ENCODE data around the gene GIPC2.

The GIPC2 gene

GRCh38 chr1:78153092-78153736 lies 107.4 kb downstream of the GIPC2 start:
- DNase-seq, result no peak

DNA sequence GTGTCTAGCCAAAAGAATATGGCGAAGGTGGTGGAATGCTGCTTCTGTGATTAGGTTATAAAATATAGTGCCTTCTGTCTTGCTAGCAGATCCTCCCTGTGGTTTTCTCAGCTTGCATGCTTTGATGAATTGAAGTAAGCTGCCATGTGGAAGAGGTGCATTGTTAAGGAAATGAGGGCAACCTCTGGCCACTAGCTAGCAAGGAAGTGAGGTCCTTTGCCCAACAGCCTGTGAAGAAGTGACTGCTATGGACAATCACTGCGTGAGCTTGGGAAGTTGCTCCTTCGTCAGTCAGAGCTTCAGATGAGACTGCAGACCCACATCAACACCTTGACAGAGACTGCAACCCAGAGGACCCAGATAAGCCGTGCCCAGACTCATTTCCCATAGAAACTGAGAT lies 109.4 kb downstream of the GIPC2 start:
- DNase-seq, result no peak

DNA sequence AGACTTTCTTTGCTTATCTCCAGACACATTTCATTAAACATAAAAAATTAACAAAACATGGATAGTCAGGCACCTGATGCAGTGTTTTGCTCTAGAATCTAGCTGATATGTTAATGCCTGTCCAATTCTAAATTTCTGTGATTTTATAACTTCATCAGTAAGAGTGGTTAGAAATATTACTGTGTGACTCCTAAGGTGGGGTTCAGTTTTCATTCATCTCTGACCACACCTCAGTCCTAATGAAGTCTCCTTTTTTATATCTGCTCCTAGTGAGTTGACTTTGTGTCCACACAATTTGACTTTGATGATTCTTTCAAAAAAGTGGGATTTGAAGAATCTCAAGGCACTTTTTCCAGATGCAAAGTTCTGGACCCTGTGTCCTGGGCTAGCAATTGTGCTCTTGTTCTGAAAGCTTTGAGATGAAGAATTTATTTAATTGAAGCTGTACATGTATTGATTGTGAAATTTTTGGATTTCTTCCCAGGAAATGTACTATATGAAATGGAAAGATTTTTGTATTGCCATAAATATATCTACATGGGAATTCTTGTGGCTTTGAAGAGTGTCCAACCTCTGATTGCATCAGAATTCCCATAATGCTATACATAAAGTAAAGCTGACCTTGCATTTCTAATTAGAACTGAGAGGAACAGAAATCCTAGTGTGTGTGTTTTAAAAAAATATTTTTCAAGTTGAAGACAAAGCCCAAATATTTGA lies 111.2 kb downstream of the GIPC2 start:
- no peak for DNase-seq

DNA sequence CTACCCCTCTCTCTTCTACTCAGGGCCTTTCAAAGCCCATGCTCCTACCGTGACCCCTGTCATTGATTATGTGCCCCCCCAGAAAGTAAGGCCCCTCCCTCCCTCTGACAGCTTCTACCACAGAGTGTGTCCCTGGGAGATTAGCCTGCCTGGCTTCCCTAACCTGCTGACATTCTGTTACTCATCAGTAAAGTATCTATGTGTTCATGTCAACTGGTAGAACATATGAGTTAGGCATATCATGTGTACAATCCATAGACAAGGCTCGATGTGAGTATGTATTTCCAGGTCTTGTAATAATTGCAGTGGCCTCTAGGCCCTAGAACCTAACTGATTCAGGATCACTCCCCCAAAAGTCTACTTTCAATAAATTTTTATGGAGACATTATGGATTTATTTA lies 120.0 kb downstream of the GIPC2 start:
- DNase-seq, result no peak

DNA sequence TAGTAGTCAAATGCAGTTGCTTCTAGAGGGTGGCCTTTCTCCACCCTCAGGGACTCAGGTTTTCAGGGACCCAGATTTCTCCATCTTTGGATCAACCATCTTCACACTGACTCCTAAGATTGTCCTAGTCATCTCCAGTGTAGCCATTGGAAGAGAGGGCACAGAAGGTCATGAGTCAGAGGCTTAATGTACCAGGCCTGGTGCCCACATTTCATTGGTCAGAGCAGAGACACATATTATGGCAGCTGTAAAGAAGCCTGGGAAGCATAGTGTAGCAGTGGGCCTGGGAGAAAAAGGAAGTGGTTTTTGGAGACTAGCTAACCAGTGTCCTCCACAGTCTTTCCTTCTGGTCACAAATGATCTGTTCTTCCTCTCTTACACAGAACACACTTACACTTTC lies 122.5 kb downstream of the GIPC2 start:
- no peak for DNase-seq

GRCh38 chr1:78170859-78171258 lies 125.1 kb downstream of the GIPC2 start:
- no peak for DNase-seq

DNA sequence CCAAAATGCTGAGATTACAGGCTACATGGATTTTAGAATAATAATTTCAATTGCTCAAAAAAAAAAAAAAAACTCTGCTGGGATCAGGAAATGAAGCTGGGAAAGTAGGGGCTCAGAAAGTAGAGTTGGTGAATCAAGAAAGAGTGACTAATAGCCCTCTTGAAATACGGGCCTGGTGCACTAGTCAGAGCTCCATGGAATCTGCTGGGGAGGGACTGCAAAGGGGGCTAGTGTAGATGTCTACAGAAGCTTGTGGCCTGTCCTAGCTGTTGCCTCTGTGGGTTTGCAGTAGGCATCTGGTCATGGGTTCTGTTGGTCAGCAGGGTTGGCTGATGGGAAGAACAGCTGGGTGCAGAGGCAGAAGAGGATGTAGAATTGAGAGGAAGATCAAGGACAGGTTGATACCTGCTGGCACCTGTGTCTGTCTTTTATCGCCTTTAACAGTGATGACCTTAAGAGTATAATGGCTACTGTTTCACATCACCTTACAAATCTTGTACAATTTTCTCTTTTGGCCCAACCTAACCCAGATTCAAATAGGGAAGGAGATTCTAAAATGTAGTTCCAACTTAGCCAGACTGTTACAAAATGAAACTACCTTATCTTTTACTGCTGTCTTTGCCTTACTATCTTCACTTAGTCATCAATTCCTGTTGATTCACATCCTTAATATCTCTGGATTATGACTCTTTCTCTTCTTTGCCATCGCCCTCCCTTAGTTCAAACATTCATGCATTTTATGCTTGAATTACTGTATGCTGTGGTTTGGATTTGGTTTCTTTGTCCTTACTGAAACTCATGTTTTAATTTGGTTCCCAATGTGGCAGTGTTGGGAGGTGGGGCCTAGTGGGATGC lies 126.2 kb downstream of the GIPC2 start:
- DNase-seq, result no peak

- DNase-seq, result no peak
Observed at GRCh38 chr1:78176448-78176847, 130.7 kb downstream of the GIPC2 start.

GRCh38 chr1:78177708-78178270 lies 132.0 kb downstream of the GIPC2 start:
- DNase-seq, result no peak

GRCh38 chr1:78178816-78179215 lies 133.1 kb downstream of the GIPC2 start:
- DNase-seq, result no peak

- no peak for DNase-seq
Observed at GRCh38 chr1:78184460-78185072, 138.8 kb downstream of the GIPC2 start.

Measured in NCI-H187 treated with DMSO at 0.1 percent for 48 hours (cell line).